Adrenal gland (tissue), 12 donors: Measurements from ENCODE around the gene TAF3. TPM values are rescaled to one million over a fixed set of nuclear protein-coding genes. Genes with fewer than 3 reads are reported as not detected.

ENCODE experiments used
- DNase-seq, 7 donors: peaks; one replicate each; pipeline ENCODE4 v3.0.0-alpha.2; 2019 to 2020
- H3K27ac ChIP-seq, 5 donors: fragments of 200-600 bp; sonication (generic) in 4 of 5; 1 replicate in 3 of 5; 2 replicates in 2 of 5; pipeline versions ENCODE4 v1.5.1 to v1.8.0; 2016 to 2020; ENCODE audit warnings: mild to moderate bottlenecking in 1 of 5
- H3K27me3 ChIP-seq: fragments of 200-600 bp; 2 replicates; pipeline ENCODE4 v1.8.0; 2021
- H3K36me3 ChIP-seq, 2 donors: fragments of 200-600 bp; replicated peaks in 1 of 2; 1 replicate in 1 of 2; 2 replicates in 1 of 2; pipeline versions ENCODE4 v1.5.1 to v1.8.0; 2018 to 2022
- H3K4me1 ChIP-seq, 2 donors: fragments of 200-600 bp; replicated peaks in 1 of 2; 1 replicate in 1 of 2; 2 replicates in 1 of 2; pipeline versions ENCODE4 v1.5.1 to v1.8.0; 2018 to 2021
- H3K4me3 ChIP-seq, 4 donors: fragments of 200-600 bp; sonication (generic) in 3 of 4; one replicate each; pipeline ENCODE4 v1.5.1; 2016 to 2018
- H3K9me3 ChIP-seq, 3 donors: fragments of 200-600 bp; sonication (generic) in 1 of 3; replicated peaks in 1 of 3; 1 replicate in 2 of 3; 2 replicates in 1 of 3; pipeline versions ENCODE4 v1.5.1 to v1.8.0; 2016 to 2021
- CTCF ChIP-seq, 6 experiments: fragments of 450-650 bp in 4 of 6; fragments of 200-600 bp in 2 of 6; sonication (generic) in 1 of 6; IDR thresholded peaks; 1 replicate in 5 of 6; 2 replicates in 1 of 6; pipeline versions ENCODE4 v1.5.1 to v1.8.0; 2016 to 2021; ENCODE audit warnings: antibody characterized with exemption in 6 of 6, mild to moderate bottlenecking in 2 of 6, moderate library complexity in 1 of 6
- POLR2A ChIP-seq, 2 donors: fragments of 450-650 bp; IDR thresholded peaks; one replicate each; pipeline ENCODE4 v1.6.1; 2017; ENCODE audit warnings: antibody characterized with exemption in 2 of 2, mild to moderate bottlenecking in 2 of 2, moderate library complexity in 1 of 2
- WGBS, 4 donors: extraction: QIAGEN DNeasy Blood & Tissue Kit in 2 of 4; methylation state at CpG; one replicate each; pipeline versions ENCODE4 v1.1.5 to v1.1.7; 2013 to 2017; 5-methylcytosine and 5-hydroxymethylcytosine counted together
- intact Hi-C, 2 donors: fragments of 100-400 bp; cut with DNase I; formaldehyde crosslinking; loops; one replicate each; pipeline versions ENCODE4 v1.14.1 to v1.15.0; 2022 to 2023
- polyA plus RNA-seq, 3 donors: library from polyadenylated mRNA; stranded (reverse); fragments of 200-250 nt in 2 of 3; fragments of 350-450 nt in 1 of 3; fragmentation: Illumina TruSeq in 1 of 3; extraction: RNeasy Lipid Tissue Mini Kit (QIAGEN cat#74804) in 1 of 3; gene quantifications; one replicate each; pipeline ENCODE4 v1.2.3, GENCODE V29; 2013 to 2014
- total RNA-seq, 9 donors: library from RNA; depleted of rRNA in 4 of 9; stranded (reverse); fragments of >200 nt in 4 of 9; fragments of 120-200 nt in 1 of 9; fragmentation: NEBNext Ultra II Directional in 1 of 9; extraction: Animal tissue kit (Norgen Biotek cat#: 25700) in 1 of 9; gene quantifications; one replicate each; pipeline versions ENCODE4 v1.1.0 to v1.2.4, GENCODE V29; 2013 to 2023
- donor health status: healthy with polysubstance abuse.
- donor health status: Bipolar disorder and iron deficiency.
- donor health status: DM: yes; HTN: yes; CAD: no.
- donor health status: DM: no; HTN: no; CAD: no.
- donor health status: DM: no; HTN: no; CAD: no.
- donor health status: DM: yes; HTN: yes; CAD: no.

The TAF3 gene
- total and polyA plus RNA-seq, 12 donors, result 3.5 to 16.6 (median 7.6) TPM

- Histone ChIP-seq H3K27ac (peak overlapping the region in 2 of 5 donors; percentile 79 to 83), H3K4me1 (peaks cover 16 to 24% of the 10 kb centered on the region in 2 donors), H3K4me3 (no peak overlapping the region), H3K36me3 (no peaks in the 10 kb centered on the region), H3K9me3 (no peaks in the 10 kb centered on the region), H3K27me3 (no peaks in the 10 kb centered on the region)
- no peak for DNase-seq
- intact Hi-C loops, result loop anchor here in 1 of 2 donors (10.0 kb wide), 1 partner anchor 174 kb away; no protein-coding TSS in a partner anchor
- 84 to 88% (median 86%) methylated on average over 12 to 45 of the region's 45 CpGs for WGBS, 4 donors
- TF ChIP-seq POLR2A (IDR thresholded peaks at IDR 0.05) (no peak), CTCF (IDR thresholded peaks at IDR 0.05) (no peak)
Measured at GRCh38 chr10:8058274-8059111, 240.2 kb downstream of the TAF3 start.

- no peak for DNase-seq
- peak overlapping the region in 1 of 5 donors; percentile 57 for H3K27ac ChIP-seq
- intact Hi-C loops, result loop anchor here in 1 of 2 donors (10.0 kb wide), 1 partner anchor 175 kb away; no protein-coding TSS in a partner anchor
- WGBS, 4 donors, result 74 to 77% (median 75%) methylated on average over 16 of the region's 16 CpGs
- H3K4me3 ChIP-seq, result no peak overlapping the region
- H3K27me3 ChIP-seq, result no peaks in the 10 kb centered on the region
- peaks cover 11 to 19% of the 10 kb centered on the region in 2 donors for H3K4me1 ChIP-seq
- no peak for TF ChIP-seq CTCF (IDR thresholded peaks at IDR 0.05)
- no peak for TF ChIP-seq POLR2A (IDR thresholded peaks at IDR 0.05)
- H3K36me3 ChIP-seq, result no peaks in the 10 kb centered on the region
- no peaks in the 10 kb centered on the region for H3K9me3 ChIP-seq
Measured at GRCh38 chr10:8059191-8059936, 241.1 kb downstream of the TAF3 start.

- no peaks in the 10 kb centered on the region for H3K36me3 ChIP-seq
- no peak for TF ChIP-seq POLR2A (IDR thresholded peaks at IDR 0.05)
- TF ChIP-seq CTCF (IDR thresholded peaks at IDR 0.05), result no peak
- H3K9me3 ChIP-seq, result no peaks in the 10 kb centered on the region
- H3K27me3 ChIP-seq, result no peaks in the 10 kb centered on the region
- H3K4me3 ChIP-seq, result peak overlapping the region in 1 of 4 donors; percentile 23
- H3K4me1 ChIP-seq, result peaks cover 7 to 19% of the 10 kb centered on the region in 2 donors
- H3K27ac ChIP-seq, result peak overlapping the region in 1 of 5 donors; percentile 57
- intact Hi-C loops, result no loop called here
- DNase-seq, result peak in 2 of 7 donors; percentile 14 to 80
- 31 to 46% (median 34%) methylated on average over 15 of the region's 15 CpGs for WGBS, 4 donors
Measured at GRCh38 chr10:8060010-8060703, 241.9 kb downstream of the TAF3 start.
